ENCODE data around the gene TTN.

DNA sequence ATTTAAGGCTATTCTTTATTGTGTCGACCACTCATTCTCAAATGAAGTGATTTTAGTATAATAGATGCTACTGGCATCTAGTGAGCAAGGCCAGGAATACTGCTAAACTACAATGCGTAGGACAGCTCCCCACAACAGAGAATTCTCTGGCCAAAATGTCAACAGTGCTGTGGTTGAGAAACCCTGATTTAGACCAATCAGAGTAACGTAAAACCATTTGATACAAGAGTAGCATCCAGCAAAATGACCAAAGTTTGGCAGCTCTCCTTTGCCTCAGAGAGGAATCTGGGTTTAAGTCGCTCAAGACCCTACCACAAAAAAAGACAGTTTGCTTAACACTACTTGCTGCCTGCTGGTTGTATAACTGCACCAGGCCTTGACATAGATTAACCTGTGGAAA is 37.0 kb upstream of the TTN start:
- TF ChIP-seq CTCF (IDR thresholded peaks at IDR 0.05), result no peak
- no peak for TF ChIP-seq POLR2A (IDR thresholded peaks at IDR 0.05)
